HepG2 (cell line): ENCODE results near the gene SCYL1. TPM values are rescaled to one million over a fixed set of nuclear protein-coding genes. Genes with fewer than 3 reads are reported as not detected.

Source experiments
- GPN1 ChIP-seq: sonication (generic); formaldehyde crosslinking; IDR thresholded peaks from 2 replicates; pipeline ENCODE4 v1.5.1; 2020; ENCODE audit warnings: missing genetic modification reagents, borderline replicate concordance
- KMT2B ChIP-seq: IDR thresholded peaks from 2 replicates; pipeline ENCODE4 v1.6.1; 2016; ENCODE audit warnings: missing genetic modification reagents, missing compliant biosample characterization
- MAFG ChIP-seq: sonication (generic); formaldehyde crosslinking; IDR thresholded peaks from 2 replicates; pipeline ENCODE4 v1.5.1; 2020; ENCODE audit warnings: mild to moderate bottlenecking, missing genetic modification reagents
- RARG ChIP-seq: sonication (generic); formaldehyde crosslinking; IDR thresholded peaks from 2 replicates; pipeline ENCODE4 v1.4.0; 2020; ENCODE audit warnings: low read depth, mild to moderate bottlenecking, missing genetic modification reagents
- SAP130 ChIP-seq: IDR thresholded peaks from 2 replicates; pipeline ENCODE4 v1.6.1; 2016; ENCODE audit warnings: low read depth
- SETDB1 ChIP-seq: sonication (generic); formaldehyde crosslinking; IDR thresholded peaks from 2 replicates; pipeline ENCODE4 v1.5.1; 2020; ENCODE audit warnings: missing genetic modification reagents, mild to moderate bottlenecking, borderline replicate concordance
- SMYD3 ChIP-seq: sonication (generic); formaldehyde crosslinking; IDR thresholded peaks from 2 replicates; pipeline ENCODE4 v1.8.1; 2023; ENCODE audit warnings: mild to moderate bottlenecking, missing genetic modification reagents
- TARDBP ChIP-seq: sonication (generic); formaldehyde crosslinking; IDR thresholded peaks from 2 replicates; pipeline ENCODE4 v1.8.0; 2022; ENCODE audit warnings: mild to moderate bottlenecking, missing genetic modification reagents
- ZBED4 ChIP-seq: sonication (generic); formaldehyde crosslinking; IDR thresholded peaks from 2 replicates; pipeline ENCODE4 v1.4.0; 2020; ENCODE audit warnings: missing genetic modification reagents, borderline replicate concordance
- ZFX ChIP-seq: sonication (generic); formaldehyde crosslinking; IDR thresholded peaks from 2 replicates; pipeline ENCODE4 v1.4.0; 2020; ENCODE audit warnings: mild to moderate bottlenecking, low read depth, missing genetic modification reagents, moderate library complexity
- ZFYVE20 ChIP-seq: sonication (generic); formaldehyde crosslinking; IDR thresholded peaks from 2 replicates; pipeline ENCODE4 v1.8.0; 2023; ENCODE audit warnings: low read depth, mild to moderate bottlenecking, moderate library complexity, missing genetic modification reagents, borderline replicate concordance
- ZMAT3 ChIP-seq: sonication (generic); formaldehyde crosslinking; conservative IDR thresholded peaks from 2 replicates; pipeline ENCODE4 v1.7.0; 2021; ENCODE audit warnings: missing genetic modification reagents
- ZNF556 ChIP-seq: sonication (generic); formaldehyde crosslinking; IDR thresholded peaks from 2 replicates; pipeline ENCODE4 v1.4.0; 2020; ENCODE audit warnings: mild to moderate bottlenecking, missing genetic modification reagents, borderline replicate concordance
- ZNF557 ChIP-seq: sonication (generic); formaldehyde crosslinking; IDR thresholded peaks from 2 replicates; pipeline ENCODE4 v1.4.0; 2020; ENCODE audit warnings: missing genetic modification reagents
- ZSCAN25 ChIP-seq: sonication (generic); formaldehyde crosslinking; IDR thresholded peaks from 2 replicates; pipeline ENCODE4 v1.8.0; 2022; ENCODE audit warnings: mild to moderate bottlenecking, missing genetic modification reagents
- polyA plus RNA-seq, 8 experiments: library from polyadenylated mRNA; depleted of rRNA in 3 of 8; stranded (reverse) in 7 of 8; unstranded in 1 of 8; fragments of >200 nt; fragmentation: Illumina TruSeq in 4 of 8; extraction: Trizol in 4 of 8; gene quantifications; 2 replicates each; pipeline versions ENCODE4 v1.2.1 to v1.2.3, GENCODE V29; 2011 to 2016; ENCODE audit warnings: low read depth in 4 of 8, missing spikeins in 1 of 8, mixed read lengths in 1 of 8; ENCODE audit not compliant: insufficient read depth in 1 of 8
- total RNA-seq, 5 experiments: library from RNA; depleted of rRNA; stranded (reverse); fragments of >200 nt; fragmentation: Illumina TruSeq; extraction: Trizol; gene quantifications; 2 replicates each; pipeline ENCODE4 v1.2.3, GENCODE V29; 2016; ENCODE audit warnings: low read depth in 1 of 5
- TF ChIP-seq, protein P1 (sequence below): IDR thresholded peaks from 2 replicates; pipeline ENCODE4 v1.6.1; 2012; ENCODE audit warnings: inconsistent platforms
- TF ChIP-seq, protein P2 (sequence below): sonication (generic); formaldehyde crosslinking; IDR thresholded peaks from 2 replicates; pipeline ENCODE4 v1.5.1; 2020; ENCODE audit warnings: missing genetic modification reagents, mild to moderate bottlenecking, borderline replicate concordance
- TF ChIP-seq, protein P3 (sequence below): sonication (generic); formaldehyde crosslinking; IDR thresholded peaks from 2 replicates; pipeline ENCODE4 v1.8.1; 2023; ENCODE audit warnings: mild to moderate bottlenecking, moderate library complexity, missing genetic modification reagents
- TF ChIP-seq, protein P4 (sequence below): sonication (generic); formaldehyde crosslinking; IDR thresholded peaks from 2 replicates; pipeline ENCODE4 v1.5.1; 2020; ENCODE audit warnings: missing genetic modification reagents, mild to moderate bottlenecking, borderline replicate concordance
- TF ChIP-seq, protein P5 (sequence below): IDR thresholded peaks from 2 replicates; pipeline ENCODE4 v1.6.1; 2018; ENCODE audit warnings: missing genetic modification reagents, mild to moderate bottlenecking, missing compliant biosample characterization

Gene SCYL1
- total and polyA plus RNA-seq, 2 of the 13 experiments (the other 11 are each of a cell fraction or from before 2014, with no cell fraction given) = 65.9 to 103 TPM

GRCh38 chr11:65476632-65477148, 48.2 kb upstream of the SCYL1 start (continued):
- TF ChIP-seq ZFX (CRISPR knock-in tag) (peak; percentile 63), ZFYVE20 (CRISPR knock-in tag) (no peak), SAP130 (CRISPR knock-in tag) (no peak), GPN1 (no peak), ZNF556 (CRISPR knock-in tag) (no peak), SETDB1 (CRISPR knock-in tag) (0 out of 2 replicates have a peak, but pooled peaks have one; percentile 32), KMT2B (CRISPR knock-in tag) (no peak), TARDBP (CRISPR knock-in tag) (no peak), ZSCAN25 (no peak), SMYD3 (CRISPR knock-in tag) (no peak), MAFG (CRISPR knock-in tag) (peak; percentile 8; the same call in 1 of the 2 replicates), ZMAT3 (CRISPR knock-in tag) (no peak; the same call in 1 of the 2 replicates), ZNF557 (CRISPR knock-in tag) (no peak), ZBED4 (CRISPR knock-in tag) (no peak), RARG (CRISPR knock-in tag) (0 out of 2 replicates have a peak, but pooled peaks have one; percentile 5)
- TF ChIP-seq, protein P1, sequence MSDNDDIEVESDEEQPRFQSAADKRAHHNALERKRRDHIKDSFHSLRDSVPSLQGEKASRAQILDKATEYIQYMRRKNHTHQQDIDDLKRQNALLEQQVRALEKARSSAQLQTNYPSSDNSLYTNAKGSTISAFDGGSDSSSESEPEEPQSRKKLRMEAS = peak; percentile 2; the same call in 1 of the 2 replicates
- TF ChIP-seq, protein P2, sequence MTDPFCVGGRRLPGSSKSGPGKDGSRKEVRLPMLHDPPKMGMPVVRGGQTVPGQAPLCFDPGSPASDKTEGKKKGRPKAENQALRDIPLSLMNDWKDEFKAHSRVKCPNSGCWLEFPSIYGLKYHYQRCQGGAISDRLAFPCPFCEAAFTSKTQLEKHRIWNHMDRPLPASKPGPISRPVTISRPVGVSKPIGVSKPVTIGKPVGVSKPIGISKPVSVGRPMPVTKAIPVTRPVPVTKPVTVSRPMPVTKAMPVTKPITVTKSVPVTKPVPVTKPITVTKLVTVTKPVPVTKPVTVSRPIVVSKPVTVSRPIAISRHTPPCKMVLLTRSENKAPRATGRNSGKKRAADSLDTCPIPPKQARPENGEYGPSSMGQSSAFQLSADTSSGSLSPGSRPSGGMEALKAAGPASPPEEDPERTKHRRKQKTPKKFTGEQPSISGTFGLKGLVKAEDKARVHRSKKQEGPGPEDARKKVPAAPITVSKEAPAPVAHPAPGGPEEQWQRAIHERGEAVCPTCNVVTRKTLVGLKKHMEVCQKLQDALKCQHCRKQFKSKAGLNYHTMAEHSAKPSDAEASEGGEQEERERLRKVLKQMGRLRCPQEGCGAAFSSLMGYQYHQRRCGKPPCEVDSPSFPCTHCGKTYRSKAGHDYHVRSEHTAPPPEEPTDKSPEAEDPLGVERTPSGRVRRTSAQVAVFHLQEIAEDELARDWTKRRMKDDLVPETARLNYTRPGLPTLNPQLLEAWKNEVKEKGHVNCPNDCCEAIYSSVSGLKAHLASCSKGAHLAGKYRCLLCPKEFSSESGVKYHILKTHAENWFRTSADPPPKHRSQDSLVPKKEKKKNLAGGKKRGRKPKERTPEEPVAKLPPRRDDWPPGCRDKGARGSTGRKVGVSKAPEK = no peak
- TF ChIP-seq, protein P3, sequence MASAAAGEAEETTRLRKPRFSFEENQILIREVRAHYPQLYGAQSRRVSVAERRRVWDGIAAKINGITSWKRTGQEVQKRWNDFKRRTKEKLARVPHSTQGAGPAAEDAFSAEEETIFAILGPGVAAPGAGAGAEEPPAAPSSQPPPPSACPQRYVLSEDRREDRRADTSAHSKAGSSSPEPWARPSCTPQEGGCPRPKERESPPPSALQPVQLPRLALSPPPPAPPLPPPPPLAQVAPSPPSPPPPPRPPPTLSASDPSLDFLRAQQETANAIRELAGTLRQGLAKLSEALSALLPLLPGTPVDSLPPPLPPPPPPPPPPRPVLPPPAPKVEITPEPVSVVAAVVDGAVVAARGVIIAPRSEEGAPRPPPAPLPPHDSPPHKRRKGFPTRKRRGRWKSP (CRISPR knock-in tag) = no peak; the same call in 1 of the 2 replicates
- TF ChIP-seq, protein P4, sequence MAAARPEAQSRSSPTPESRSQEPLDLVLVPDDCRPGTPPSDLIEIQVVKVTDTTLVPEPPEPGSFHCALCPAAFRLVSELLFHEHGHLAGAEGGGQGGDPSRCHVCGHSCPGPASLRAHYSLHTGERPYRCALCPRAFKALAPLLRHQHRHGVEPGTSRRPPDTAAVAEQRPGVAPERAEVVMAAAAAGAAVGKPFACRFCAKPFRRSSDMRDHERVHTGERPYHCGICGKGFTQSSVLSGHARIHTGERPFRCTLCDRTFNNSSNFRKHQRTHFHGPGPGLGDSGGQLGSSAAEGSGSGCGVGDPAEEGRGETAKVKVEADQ (CRISPR knock-in tag) = 0 out of 2 replicates have a peak, but pooled peaks have one; percentile 10
- TF ChIP-seq, protein P5, sequence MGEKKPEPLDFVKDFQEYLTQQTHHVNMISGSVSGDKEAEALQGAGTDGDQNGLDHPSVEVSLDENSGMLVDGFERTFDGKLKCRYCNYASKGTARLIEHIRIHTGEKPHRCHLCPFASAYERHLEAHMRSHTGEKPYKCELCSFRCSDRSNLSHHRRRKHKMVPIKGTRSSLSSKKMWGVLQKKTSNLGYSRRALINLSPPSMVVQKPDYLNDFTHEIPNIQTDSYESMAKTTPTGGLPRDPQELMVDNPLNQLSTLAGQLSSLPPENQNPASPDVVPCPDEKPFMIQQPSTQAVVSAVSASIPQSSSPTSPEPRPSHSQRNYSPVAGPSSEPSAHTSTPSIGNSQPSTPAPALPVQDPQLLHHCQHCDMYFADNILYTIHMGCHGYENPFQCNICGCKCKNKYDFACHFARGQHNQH (CRISPR knock-in tag) = no peak
